Neural progenitor cell (in vitro differentiated cells): ENCODE results near the gene AASDH. TPM values are rescaled to one million over a fixed set of nuclear protein-coding genes. Genes with fewer than 3 reads are reported as not detected.

ENCODE experiments used
- DNase-seq: peaks from one replicate; pipeline ENCODE4 v3.0.0-alpha.2; 2016; ENCODE audit warnings: low spot score
- H2AFZ ChIP-seq: fragments of 200-600 bp; sonication (generic); replicated peaks from 2 replicates; pipeline ENCODE4 v1.6.1; 2016; ENCODE audit warnings: antibody characterized with exemption
- H3F3A ChIP-seq: fragments of 200-600 bp; sonication (generic); 2 replicates; pipeline ENCODE4 v1.6.1; 2016; ENCODE audit warnings: antibody characterized with exemption, low read depth
- H3K27ac ChIP-seq: fragments of 200-600 bp; sonication (generic); 2 replicates; pipeline ENCODE4 v1.5.1; 2016; ENCODE audit warnings: mild to moderate bottlenecking
- H3K27me3 ChIP-seq: fragments of 200-600 bp; sonication (generic); 2 replicates; pipeline ENCODE4 v1.6.1; 2016; ENCODE audit warnings: mild to moderate bottlenecking, moderate library complexity
- H3K36me3 ChIP-seq: fragments of 200-600 bp; sonication (generic); 2 replicates; pipeline ENCODE4 v1.5.1; 2016
- H3K4me1 ChIP-seq: fragments of 200-600 bp; sonication (generic); 2 replicates; pipeline ENCODE4 v1.6.1; 2016; ENCODE audit warnings: mixed run types
- H3K4me2 ChIP-seq: fragments of 200-600 bp; sonication (generic); 2 replicates; pipeline ENCODE4 v1.6.1; 2016
- H3K4me3 ChIP-seq: fragments of 200-600 bp; sonication (generic); 2 replicates; pipeline ENCODE4 v1.5.1; 2016
- H3K79me2 ChIP-seq: fragments of 200-600 bp; sonication (generic); 2 replicates; pipeline ENCODE4 v1.6.1; 2016; ENCODE audit warnings: low read depth
- H3K9ac ChIP-seq: fragments of 200-600 bp; sonication (generic); 2 replicates; pipeline ENCODE4 v1.6.1; 2016
- H3K9me3 ChIP-seq: fragments of 200-600 bp; sonication (generic); 2 replicates; pipeline ENCODE4 v1.5.1; 2016; ENCODE audit warnings: low read depth
- H4K20me1 ChIP-seq: fragments of 200-600 bp; sonication (generic); 2 replicates; pipeline ENCODE4 v1.6.1; 2016; ENCODE audit warnings: low read depth
- H3K27ac Mint-ChIP-seq: 3 replicates; pipeline ENCODE4 v1.8.0; 2021; ENCODE audit warnings: mixed read lengths
- H3K27me3 Mint-ChIP-seq: 2 replicates; pipeline ENCODE4 v1.8.0; 2022; ENCODE audit warnings: low read depth, mild to moderate bottlenecking, inconsistent platforms, moderate library complexity, mixed read lengths; ENCODE audit not compliant: insufficient read depth
- H3K36me3 Mint-ChIP-seq: 3 replicates; pipeline ENCODE4 v1.8.0; 2021; ENCODE audit warnings: mixed read lengths
- H3K4me1 Mint-ChIP-seq: 3 replicates; pipeline ENCODE4 v1.8.0; 2021; ENCODE audit warnings: mixed read lengths
- H3K4me3 Mint-ChIP-seq: 3 replicates; pipeline ENCODE4 v1.8.0; 2021; ENCODE audit warnings: mild to moderate bottlenecking, moderate library complexity, mixed read lengths
- H3K9me3 Mint-ChIP-seq: 3 replicates; pipeline ENCODE4 v1.8.0; 2020; ENCODE audit warnings: mixed read lengths
- EZH2 ChIP-seq: fragments of 200-600 bp; sonication (generic); IDR thresholded peaks from 2 replicates; pipeline ENCODE4 v1.6.1; 2017; ENCODE audit warnings: antibody characterized with exemption, mild to moderate bottlenecking, moderate library complexity
- EZH2phosphoT487 ChIP-seq: fragments of 200-600 bp; sonication (generic); IDR thresholded peaks from 2 replicates; pipeline ENCODE4 v1.6.1; 2017; ENCODE audit warnings: antibody characterized with exemption
- total RNA-seq: library from RNA; depleted of rRNA; stranded (reverse); fragments of >200 nt; gene quantifications from 2 replicates; pipeline ENCODE4 v1.2.3, GENCODE V29; 2015; ENCODE audit warnings: low replicate concordance
- TF ChIP-seq, protein P1 (sequence below): fragments of 200-600 bp; sonication (generic); IDR thresholded peaks from 2 replicates; pipeline ENCODE4 v1.5.1; 2017; ENCODE audit warnings: antibody characterized with exemption, mild to moderate bottlenecking

Gene AASDH
- total RNA-seq, 1 donor from 2014 or later: 33.1 TPM

DNA sequence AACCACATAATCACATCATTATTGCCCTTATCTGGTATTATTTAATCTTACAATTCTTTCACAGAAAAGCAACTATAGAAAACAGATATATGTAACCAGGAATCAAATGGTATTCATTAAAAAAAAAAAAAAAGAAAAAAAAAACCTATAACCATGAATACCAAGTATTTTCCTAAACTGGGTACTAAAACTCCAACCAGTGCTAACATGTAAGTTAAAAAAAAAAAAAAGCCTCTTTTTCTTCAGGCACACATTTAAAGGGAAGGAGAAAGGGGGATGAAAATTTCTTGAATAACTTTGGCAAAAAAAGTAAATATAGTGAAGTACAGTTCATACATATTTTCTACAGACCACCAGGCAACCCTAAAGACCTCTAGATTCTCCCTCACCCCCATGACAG is 46.0 kb upstream of the AASDH start:
- Histone ChIP-seq H3K4me3 (peak overlapping the region; percentile 82), H3F3A (peaks cover 27% of the 10 kb centered on the region), H3K27ac (no peak overlapping the region), H3K4me1 (peaks cover 9% of the 10 kb centered on the region), H3K9ac (no peak overlapping the region), H3K4me2 (peak overlapping the region; percentile 90), H2AFZ (no peak overlapping the region), H3K79me2 (peaks cover 93% of the 10 kb centered on the region), H4K20me1 (peaks cover 20% of the 10 kb centered on the region), H3K36me3 (no peaks in the 10 kb centered on the region), H3K27me3 (no peaks in the 10 kb centered on the region), H3K9me3 (no peaks in the 10 kb centered on the region)
- peaks cover 12% of the 10 kb centered on the region for H3K4me1 Mint-ChIP-seq
- no peak for TF ChIP-seq EZH2phosphoT487
- TF ChIP-seq, protein P1, sequence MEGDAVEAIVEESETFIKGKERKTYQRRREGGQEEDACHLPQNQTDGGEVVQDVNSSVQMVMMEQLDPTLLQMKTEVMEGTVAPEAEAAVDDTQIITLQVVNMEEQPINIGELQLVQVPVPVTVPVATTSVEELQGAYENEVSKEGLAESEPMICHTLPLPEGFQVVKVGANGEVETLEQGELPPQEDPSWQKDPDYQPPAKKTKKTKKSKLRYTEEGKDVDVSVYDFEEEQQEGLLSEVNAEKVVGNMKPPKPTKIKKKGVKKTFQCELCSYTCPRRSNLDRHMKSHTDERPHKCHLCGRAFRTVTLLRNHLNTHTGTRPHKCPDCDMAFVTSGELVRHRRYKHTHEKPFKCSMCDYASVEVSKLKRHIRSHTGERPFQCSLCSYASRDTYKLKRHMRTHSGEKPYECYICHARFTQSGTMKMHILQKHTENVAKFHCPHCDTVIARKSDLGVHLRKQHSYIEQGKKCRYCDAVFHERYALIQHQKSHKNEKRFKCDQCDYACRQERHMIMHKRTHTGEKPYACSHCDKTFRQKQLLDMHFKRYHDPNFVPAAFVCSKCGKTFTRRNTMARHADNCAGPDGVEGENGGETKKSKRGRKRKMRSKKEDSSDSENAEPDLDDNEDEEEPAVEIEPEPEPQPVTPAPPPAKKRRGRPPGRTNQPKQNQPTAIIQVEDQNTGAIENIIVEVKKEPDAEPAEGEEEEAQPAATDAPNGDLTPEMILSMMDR: no peak
- TF ChIP-seq EZH2: no peak
- no peak overlapping the region for H3K27ac Mint-ChIP-seq
- H3K27me3 Mint-ChIP-seq: peaks cover 5% of the 10 kb centered on the region
- H3K36me3 Mint-ChIP-seq: peaks cover 4% of the 10 kb centered on the region
- H3K4me3 Mint-ChIP-seq: peak overlapping the region; percentile 98
- no peaks in the 10 kb centered on the region for H3K9me3 Mint-ChIP-seq
- no peak for DNase-seq

DNA sequence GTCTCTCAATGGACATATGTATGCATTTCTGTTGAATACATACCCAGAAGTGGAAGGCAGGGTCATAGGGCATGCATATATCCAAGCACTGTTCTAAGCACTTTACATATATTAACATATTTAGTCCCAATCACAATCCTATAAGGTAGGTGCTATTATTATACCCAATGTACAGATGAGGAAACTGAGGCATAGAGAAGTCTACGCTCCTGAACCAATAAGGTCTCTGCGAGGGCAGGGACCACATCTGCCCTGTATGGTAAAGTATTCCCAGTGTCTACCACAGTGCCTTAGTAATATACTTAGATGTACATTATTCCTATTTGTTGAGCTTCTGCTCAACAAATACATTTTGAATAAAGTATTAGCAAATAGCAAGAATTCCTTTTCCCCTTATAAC is 42.9 kb upstream of the AASDH start:
- peaks cover 16% of the 10 kb centered on the region for H3K4me1 ChIP-seq
- no peak for DNase-seq
- H3K36me3 ChIP-seq: peaks cover 12% of the 10 kb centered on the region
- peaks cover 4% of the 10 kb centered on the region for H3K9me3 ChIP-seq
- H3K9ac ChIP-seq: no peak overlapping the region
- H3K4me1 Mint-ChIP-seq: peaks cover 10% of the 10 kb centered on the region
- H3K4me2 ChIP-seq: no peak overlapping the region
- peaks cover 22% of the 10 kb centered on the region for H4K20me1 ChIP-seq
- H2AFZ ChIP-seq: no peak overlapping the region
- H3K79me2 ChIP-seq: peaks cover 100% of the 10 kb centered on the region
- no peak overlapping the region for H3K27ac Mint-ChIP-seq
- TF ChIP-seq, protein P1: no peak
- TF ChIP-seq EZH2phosphoT487 (no peak), EZH2 (no peak)
- H3K27me3 ChIP-seq: no peaks in the 10 kb centered on the region
- peaks cover 17% of the 10 kb centered on the region for H3F3A ChIP-seq
- no peak overlapping the region for H3K4me3 ChIP-seq
- peaks cover 21% of the 10 kb centered on the region for H3K36me3 Mint-ChIP-seq
- H3K4me3 Mint-ChIP-seq: no peak overlapping the region
- peaks cover 5% of the 10 kb centered on the region for H3K9me3 Mint-ChIP-seq
- H3K27me3 Mint-ChIP-seq: peaks cover 2% of the 10 kb centered on the region
- H3K27ac ChIP-seq: no peak overlapping the region

DNA sequence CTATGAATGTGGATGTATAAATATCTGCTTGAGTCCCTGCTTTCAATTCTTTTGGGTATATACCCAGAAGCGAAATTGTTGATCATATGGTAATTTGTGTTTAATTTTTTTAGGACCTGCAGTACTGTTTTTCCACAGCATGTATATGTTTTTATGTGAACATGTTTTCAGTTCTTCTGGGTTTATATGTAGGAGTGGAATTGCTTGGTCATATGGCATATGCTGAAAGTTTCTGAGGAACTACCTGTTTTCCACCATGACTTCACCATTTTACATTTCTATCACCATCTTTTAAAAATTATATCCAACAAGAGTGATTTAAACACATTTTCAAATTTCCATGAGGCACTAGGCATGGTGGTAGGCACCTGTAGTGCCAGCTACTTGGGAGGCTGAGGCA is 39.9 kb upstream of the AASDH start:
- Histone ChIP-seq H3K27me3 (no peaks in the 10 kb centered on the region), H4K20me1 (peaks cover 24% of the 10 kb centered on the region), H3K4me1 (peaks cover 10% of the 10 kb centered on the region), H3K4me2 (no peak overlapping the region), H3K79me2 (peaks cover 100% of the 10 kb centered on the region), H3K4me3 (no peak overlapping the region), H3K27ac (no peak overlapping the region), H3K36me3 (peaks cover 12% of the 10 kb centered on the region), H2AFZ (no peak overlapping the region), H3K9ac (no peak overlapping the region), H3F3A (peaks cover 7% of the 10 kb centered on the region), H3K9me3 (peaks cover 4% of the 10 kb centered on the region)
- peaks cover 2% of the 10 kb centered on the region for H3K4me1 Mint-ChIP-seq
- no peak overlapping the region for H3K4me3 Mint-ChIP-seq
- TF ChIP-seq EZH2 (no peak), EZH2phosphoT487 (no peak)
- TF ChIP-seq, protein P1: no peak
- no peaks in the 10 kb centered on the region for H3K27me3 Mint-ChIP-seq
- H3K9me3 Mint-ChIP-seq: peaks cover 5% of the 10 kb centered on the region
- no peak overlapping the region for H3K27ac Mint-ChIP-seq
- peaks cover 21% of the 10 kb centered on the region for H3K36me3 Mint-ChIP-seq
- DNase-seq: no peak
